ENCODE measurements around the gene GDF10. TPM values are rescaled to one million over a fixed set of nuclear protein-coding genes. Genes with fewer than 3 reads are reported as not detected.
A peak's percentile ranks its signal among the peaks of the same experiment; 100 is the strongest.

The GDF10 gene
- total and polyA plus RNA-seq, 2 experiments from 2014 or later, result 2.5 to 5.7 TPM

- Histone ChIP-seq H3K9me2 (replicated peaks; ENCODE audit: insufficient read depth) (no peaks in the 10 kb centered on the region), H3K4me3 (no peak overlapping the region), H3K4me1 (ENCODE audit: insufficient read depth) (peaks cover 11% of the 10 kb centered on the region), H3K79me2 (no peaks in the 10 kb centered on the region), H4K20me1 (ENCODE audit: insufficient read depth, poor library complexity, severe bottlenecking) (no peaks in the 10 kb centered on the region), H3K36me3 (replicated peaks; ENCODE audit: insufficient read depth, low read depth) (no peaks in the 10 kb centered on the region), H2AFZ (no peak overlapping the region), H3K27ac (peak overlapping the region; percentile 43), H3K4me2 (no peak overlapping the region), H3K9me3 (ENCODE audit: low read depth) (no peaks in the 10 kb centered on the region), H3K27me3 (peaks cover 5% of the 10 kb centered on the region)
- no peak for DNase-seq (ENCODE audit: low spot score)
- 63% methylated on average over 9 of the region's 9 CpGs for WGBS (ENCODE audit: low lambda C conversion rate, missing lambda C conversion rate)
- TF ChIP-seq EZH2phosphoT487 (IDR thresholded peaks at IDR 0.05; ENCODE audit: low read depth, severe bottlenecking, unreplicated experiment), result no peak
- no peak for TF ChIP-seq EZH2 (IDR thresholded peaks at IDR 0.05; ENCODE audit: borderline replicate concordance)
- TF ChIP-seq CTCF (IDR thresholded peaks at IDR 0.05; ENCODE audit: poor library complexity), result no peak
These were observed 8.8 kb downstream of the GDF10 start for GRCh38 chr10:47308775-47309174.

- 83% methylated on average over 34 of the region's 34 CpGs for WGBS (ENCODE audit: low lambda C conversion rate, missing lambda C conversion rate)
- DNase-seq (ENCODE audit: low spot score), result no peak
These were observed 9.6 kb downstream of the GDF10 start for GRCh38 chr10:47309408-47310089.

GRCh38 chr10:47310090-47310505, 10.1 kb downstream of the GDF10 start:
- Histone ChIP-seq H3K27ac (no peak overlapping the region), H3K9me2 (replicated peaks; ENCODE audit: insufficient read depth) (no peaks in the 10 kb centered on the region), H4K20me1 (ENCODE audit: insufficient read depth, poor library complexity, severe bottlenecking) (no peaks in the 10 kb centered on the region), H3K36me3 (replicated peaks; ENCODE audit: insufficient read depth, low read depth) (no peaks in the 10 kb centered on the region), H3K4me2 (no peak overlapping the region), H2AFZ (no peak overlapping the region), H3K79me2 (no peaks in the 10 kb centered on the region), H3K4me3 (no peak overlapping the region), H3K9me3 (ENCODE audit: low read depth) (no peaks in the 10 kb centered on the region), H3K27me3 (peaks cover 5% of the 10 kb centered on the region), H3K4me1 (ENCODE audit: insufficient read depth) (peaks cover 11% of the 10 kb centered on the region)
- TF ChIP-seq EZH2 (IDR thresholded peaks at IDR 0.05; ENCODE audit: borderline replicate concordance) (no peak), CTCF (IDR thresholded peaks at IDR 0.05; ENCODE audit: poor library complexity) (no peak), EZH2phosphoT487 (IDR thresholded peaks at IDR 0.05; ENCODE audit: low read depth, severe bottlenecking, unreplicated experiment) (no peak)
- WGBS (ENCODE audit: low lambda C conversion rate, missing lambda C conversion rate), result 94% methylated on average over 20 of the region's 37 CpGs
- DNase-seq (ENCODE audit: low spot score), result no peak

More at GRCh38 chr10:47309408-47310089, 9.6 kb downstream of the GDF10 start:
- H3K9me2 ChIP-seq (replicated peaks; ENCODE audit: insufficient read depth), result no peaks in the 10 kb centered on the region
- no peaks in the 10 kb centered on the region for H3K9me3 ChIP-seq (ENCODE audit: low read depth)
- TF ChIP-seq EZH2 (IDR thresholded peaks at IDR 0.05; ENCODE audit: borderline replicate concordance), result no peak
- TF ChIP-seq EZH2phosphoT487 (IDR thresholded peaks at IDR 0.05; ENCODE audit: low read depth, severe bottlenecking, unreplicated experiment), result no peak
- TF ChIP-seq CTCF (IDR thresholded peaks at IDR 0.05; ENCODE audit: poor library complexity), result peak; percentile 41
- H3K27me3 ChIP-seq, result peaks cover 5% of the 10 kb centered on the region
- H3K4me3 ChIP-seq, result no peak overlapping the region
- H4K20me1 ChIP-seq (ENCODE audit: insufficient read depth, poor library complexity, severe bottlenecking), result no peaks in the 10 kb centered on the region
- no peak overlapping the region for H3K27ac ChIP-seq
- no peak overlapping the region for H3K4me2 ChIP-seq
- peaks cover 11% of the 10 kb centered on the region for H3K4me1 ChIP-seq (ENCODE audit: insufficient read depth)
- no peak overlapping the region for H2AFZ ChIP-seq
- no peaks in the 10 kb centered on the region for H3K36me3 ChIP-seq (replicated peaks; ENCODE audit: insufficient read depth, low read depth)
- no peaks in the 10 kb centered on the region for H3K79me2 ChIP-seq
